ENCODE results near the gene GPR161. TPM values are rescaled to one million over a fixed set of nuclear protein-coding genes. Genes with fewer than 3 reads are reported as not detected.
"Not testable (repeated sequence)": the region's sequence is repeated elsewhere in the genome, so short reads cannot be mapped to it uniquely, and the experiment has no call there.

The GPR161 gene, protein sequence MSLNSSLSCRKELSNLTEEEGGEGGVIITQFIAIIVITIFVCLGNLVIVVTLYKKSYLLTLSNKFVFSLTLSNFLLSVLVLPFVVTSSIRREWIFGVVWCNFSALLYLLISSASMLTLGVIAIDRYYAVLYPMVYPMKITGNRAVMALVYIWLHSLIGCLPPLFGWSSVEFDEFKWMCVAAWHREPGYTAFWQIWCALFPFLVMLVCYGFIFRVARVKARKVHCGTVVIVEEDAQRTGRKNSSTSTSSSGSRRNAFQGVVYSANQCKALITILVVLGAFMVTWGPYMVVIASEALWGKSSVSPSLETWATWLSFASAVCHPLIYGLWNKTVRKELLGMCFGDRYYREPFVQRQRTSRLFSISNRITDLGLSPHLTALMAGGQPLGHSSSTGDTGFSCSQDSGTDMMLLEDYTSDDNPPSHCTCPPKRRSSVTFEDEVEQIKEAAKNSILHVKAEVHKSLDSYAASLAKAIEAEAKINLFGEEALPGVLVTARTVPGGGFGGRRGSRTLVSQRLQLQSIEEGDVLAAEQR
- under 1 TPM; 0.05 to 0.42 TPM for total RNA-seq

DNA sequence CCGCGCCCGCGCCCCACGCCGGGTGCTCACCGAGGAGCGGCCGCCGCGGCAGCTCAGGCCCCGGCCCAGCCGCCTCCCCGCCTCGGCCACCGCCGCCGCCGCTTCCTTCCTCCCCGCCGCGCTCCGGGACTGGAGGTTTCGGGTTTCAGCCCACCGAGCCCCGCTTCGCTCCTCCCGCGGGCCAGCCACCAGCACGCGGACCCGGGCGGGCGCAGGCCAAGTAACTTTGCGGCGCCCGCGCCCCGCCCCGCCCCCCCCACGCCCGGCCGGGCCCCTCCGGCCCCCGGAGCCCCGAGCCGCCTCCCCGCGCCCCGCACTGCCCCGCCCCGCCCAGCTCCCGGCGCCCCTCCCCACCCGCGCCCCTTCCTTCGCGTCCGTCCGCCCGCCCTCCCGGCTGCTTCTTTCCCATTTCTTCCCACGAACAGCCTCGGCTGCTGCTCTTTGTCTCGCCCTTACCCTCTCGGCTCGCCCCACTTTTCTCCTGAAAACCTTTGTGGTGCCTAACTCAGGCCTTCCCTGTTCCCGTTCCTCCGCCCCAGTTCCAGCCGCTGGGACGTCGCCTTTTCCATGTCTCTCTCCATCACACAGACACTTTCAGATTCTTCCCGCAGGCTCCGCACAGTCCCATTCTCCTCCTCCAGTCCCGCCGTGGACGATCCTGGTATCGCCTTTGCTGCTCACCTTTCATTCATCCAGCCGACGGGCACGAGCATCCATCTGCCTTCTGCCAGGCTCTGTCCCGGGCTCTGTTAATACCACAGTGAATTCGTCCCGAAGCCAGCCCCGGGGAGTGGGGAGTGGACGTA is at the start of gene GPR161:
TSS of gene GPR161 (minus strand) at position 222 of the 806 bp plus-strand sequence. CDS start 32,080 bp downstream, outside the sequence.
- H3K9me3 Mint-ChIP-seq, result no peaks in the 10 kb centered on the region
- H3K4me3 Mint-ChIP-seq, result peak within 1 kb of the TSS; percentile 92
- peaks cover 11 to 12% of the 10 kb centered on the region in 2 donors for H3K4me1 Mint-ChIP-seq (ENCODE audit: low read depth in 2 of 2)
- peak; percentile 74 to 78 for ATAC-seq
- peaks cover 30 to 37% of the 10 kb centered on the region in 2 donors for H3K27me3 Mint-ChIP-seq
- DNase-seq (ENCODE audit: low spot score), result peak; percentile 63
- no peaks in the 10 kb centered on the region for H3K36me3 Mint-ChIP-seq
- peak within 1 kb of the TSS in 1 of 2 donors; percentile 13 for H3K27ac Mint-ChIP-seq

DNA sequence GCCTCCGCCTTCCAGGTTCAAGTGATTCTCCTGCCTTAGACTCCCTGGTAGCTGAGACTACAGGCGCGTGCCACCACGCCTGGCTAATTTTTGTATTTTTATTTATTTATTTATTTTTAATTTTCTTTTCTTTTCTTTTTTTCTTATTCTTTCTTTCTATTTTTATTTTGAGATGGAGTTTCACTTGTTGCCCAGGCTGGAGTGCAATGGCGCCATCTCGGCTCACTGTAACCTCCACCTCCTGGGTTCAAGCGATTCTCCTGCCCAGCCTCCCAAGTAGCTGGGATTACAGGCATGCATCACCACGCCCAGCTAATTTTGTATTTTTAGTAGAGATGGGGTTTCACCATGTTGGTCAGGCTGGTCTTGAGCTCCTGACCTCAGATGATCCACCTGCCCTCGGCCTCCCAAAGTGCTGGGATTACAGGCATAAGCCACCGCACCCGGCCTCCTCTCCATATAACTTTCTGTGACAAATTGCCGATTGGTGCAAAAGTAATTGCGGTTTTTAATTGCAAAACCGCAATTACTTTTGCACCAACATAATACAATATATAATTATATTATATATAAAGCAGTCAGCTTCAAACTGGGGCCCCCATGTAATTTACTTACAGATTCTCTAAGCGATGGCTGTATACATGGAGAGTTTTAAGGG is 44.5 kb upstream of the GPR161 start:
- ATAC-seq; H3K36me3 Mint-ChIP-seq; H3K9me3 Mint-ChIP-seq; H3K27ac Mint-ChIP-seq; H3K4me1 Mint-ChIP-seq (ENCODE audit: low read depth in 2 of 2); DNase-seq (ENCODE audit: low spot score); H3K27me3 Mint-ChIP-seq: not testable (repeated sequence)
- H3K4me3 Mint-ChIP-seq, result peak overlapping the region; percentile 36

DNA sequence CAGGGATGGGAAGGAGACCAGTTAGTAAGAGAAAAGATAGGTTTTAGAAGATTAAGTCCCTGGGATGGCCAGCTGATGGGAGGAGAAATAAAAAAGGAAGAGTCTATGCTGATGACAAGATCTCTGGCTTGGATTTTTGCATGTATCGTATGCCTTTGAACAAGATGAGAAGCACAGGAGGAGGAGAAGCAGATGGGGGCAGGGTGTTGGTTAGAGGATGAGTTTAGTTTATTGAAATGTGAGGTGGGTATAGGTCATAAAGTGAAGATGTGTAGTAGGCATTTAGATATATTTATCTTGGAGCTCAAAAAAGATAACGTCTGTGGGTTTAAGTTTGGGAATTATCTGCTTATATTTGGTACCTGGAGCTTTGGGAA is 43.4 kb upstream of the GPR161 start:
- DNase-seq (ENCODE audit: low spot score), result no peak
- Mint-ChIP-seq H3K4me3 (no peak overlapping the region), H3K9me3 (no peaks in the 10 kb centered on the region), H3K27me3 (peaks cover 0 to 3% of the 10 kb centered on the region in 2 donors), H3K36me3 (no peaks in the 10 kb centered on the region), H3K27ac (no peak overlapping the region), H3K4me1 (ENCODE audit: low read depth in 2 of 2) (peaks cover 0 to 5% of the 10 kb centered on the region in 2 donors)
- ATAC-seq, result no peak

DNA sequence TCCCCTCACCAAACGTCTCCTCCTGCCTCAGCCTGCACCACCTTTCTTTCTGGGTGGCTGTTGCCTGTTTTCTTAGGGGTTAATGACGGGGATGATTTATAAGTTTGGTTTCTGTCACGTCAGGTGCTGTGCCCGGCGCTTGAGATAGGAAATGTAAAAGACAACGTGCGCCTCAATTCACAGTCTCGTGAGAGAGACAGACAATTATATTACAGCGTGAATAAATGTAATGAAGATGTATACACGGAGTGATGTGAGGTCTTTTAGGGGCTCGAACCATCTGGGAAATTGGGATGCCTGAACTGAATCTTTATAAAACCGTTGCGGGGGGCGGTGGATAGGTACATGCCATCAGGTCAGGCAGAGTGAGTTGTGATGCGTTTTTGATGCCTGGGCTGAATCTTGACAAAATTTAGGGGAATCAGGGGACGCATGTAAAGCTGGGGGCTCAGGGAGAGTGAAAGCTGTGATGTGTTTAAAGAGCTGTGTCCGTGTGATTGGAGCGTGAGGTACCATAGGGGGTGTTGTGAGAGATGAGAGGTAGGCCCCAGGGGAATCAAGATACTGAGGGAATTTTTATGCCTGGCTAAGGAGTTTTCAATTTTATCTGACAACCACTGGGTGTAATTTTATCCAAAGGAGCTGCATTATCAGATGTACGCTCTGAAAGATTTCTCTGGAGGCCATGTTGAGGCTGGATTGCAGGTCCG is 42.9 kb upstream of the GPR161 start:
- no peak for DNase-seq (ENCODE audit: low spot score)
- ATAC-seq, result no peak
- Mint-ChIP-seq H3K4me3 (no peak overlapping the region), H3K27ac (no peak overlapping the region), H3K27me3 (peaks cover 0 to 7% of the 10 kb centered on the region in 2 donors), H3K36me3 (no peaks in the 10 kb centered on the region), H3K4me1 (ENCODE audit: low read depth in 2 of 2) (peaks cover 0 to 5% of the 10 kb centered on the region in 2 donors), H3K9me3 (no peaks in the 10 kb centered on the region)

DNA sequence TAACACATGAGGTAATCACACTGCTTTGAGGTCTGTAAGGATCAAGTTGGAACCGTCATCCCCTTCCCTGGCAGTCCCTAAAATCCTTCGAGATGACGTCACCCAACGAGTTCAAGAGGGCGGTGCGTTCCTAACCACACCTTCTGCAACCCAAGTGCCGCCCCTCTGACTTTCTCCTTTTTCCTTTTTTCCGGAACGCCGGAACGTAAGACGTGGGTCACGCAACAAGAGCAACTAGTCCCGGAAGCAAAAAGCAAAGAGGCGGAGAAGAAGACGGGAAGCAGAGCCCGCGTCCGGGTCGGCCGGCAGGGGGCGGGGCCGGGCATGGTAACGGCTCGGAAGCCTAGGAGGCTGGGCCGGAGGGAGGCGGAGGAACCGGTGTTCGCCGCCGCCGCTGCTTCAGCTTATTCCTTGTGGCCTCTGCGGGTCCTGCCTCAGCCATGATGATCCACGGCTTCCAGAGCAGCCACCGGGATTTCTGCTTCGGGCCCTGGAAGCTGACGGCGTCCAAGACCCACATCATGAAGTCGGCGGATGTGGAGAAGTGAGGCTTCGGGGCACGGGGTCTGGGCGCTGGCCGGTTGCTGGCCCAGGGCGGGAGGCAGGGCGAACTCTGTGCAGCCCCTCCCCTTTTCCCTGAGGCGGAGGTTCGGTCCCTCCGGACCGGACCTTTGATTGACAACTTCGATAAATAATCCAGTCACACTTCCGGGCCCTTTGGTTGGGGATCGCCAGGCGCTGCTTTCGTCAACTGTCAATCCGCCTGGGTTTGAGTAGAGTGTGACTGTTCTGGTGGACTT is 42.1 kb upstream of the GPR161 start, which contains the start of gene TIPRL:
TSS of gene TIPRL (plus strand) at position 325 of the 800 bp plus-strand sequence. CDS start at position 441, 116 bp downstream.
- Mint-ChIP-seq H3K27me3 (peaks cover 2 to 9% of the 10 kb centered on the region in 2 donors), H3K9me3 (no peaks in the 10 kb centered on the region), H3K4me1 (ENCODE audit: low read depth in 2 of 2) (peaks cover 0 to 2% of the 10 kb centered on the region in 2 donors), H3K4me3 (no peak within 1 kb of the TSS), H3K36me3 (no peaks in the 10 kb centered on the region), H3K27ac (no peak within 1 kb of the TSS)
- peak; percentile 93 to 95 for ATAC-seq
- peak; percentile 98 for DNase-seq (ENCODE audit: low spot score)

GRCh38 chr1:168178227-168178637 is 41.5 kb upstream of the GPR161 start:
- Mint-ChIP-seq H3K4me1 (ENCODE audit: low read depth in 2 of 2) (no peaks in the 10 kb centered on the region), H3K4me3 (no peak overlapping the region), H3K27ac (no peak overlapping the region), H3K36me3 (no peaks in the 10 kb centered on the region), H3K9me3 (no peaks in the 10 kb centered on the region), H3K27me3 (peaks cover 7 to 12% of the 10 kb centered on the region in 2 donors)
- no peak for DNase-seq (ENCODE audit: low spot score)
- no peak for ATAC-seq

- H3K4me3 Mint-ChIP-seq, result no peak overlapping the region
- H3K9me3 Mint-ChIP-seq, result no peaks in the 10 kb centered on the region
- ATAC-seq (no peak), DNase-seq (ENCODE audit: low spot score) (no peak)
- no peaks in the 10 kb centered on the region for H3K4me1 Mint-ChIP-seq (ENCODE audit: low read depth in 2 of 2)
- H3K27ac Mint-ChIP-seq, result no peak overlapping the region
- H3K27me3 Mint-ChIP-seq, result peaks cover 12 to 14% of the 10 kb centered on the region in 2 donors
- H3K36me3 Mint-ChIP-seq, result no peaks in the 10 kb centered on the region
These were observed 35.7 kb upstream of the GPR161 start for GRCh38 chr1:168172250-168172915.

- DNase-seq (ENCODE audit: low spot score), result no peak
- Mint-ChIP-seq H3K9me3 (no peaks in the 10 kb centered on the region), H3K27me3 (peaks cover 12 to 14% of the 10 kb centered on the region in 2 donors), H3K4me3 (no peak overlapping the region), H3K36me3 (no peaks in the 10 kb centered on the region), H3K27ac (no peak overlapping the region), H3K4me1 (ENCODE audit: low read depth in 2 of 2) (no peaks in the 10 kb centered on the region)
- ATAC-seq, result no peak
These were observed 34.1 kb upstream of the GPR161 start for GRCh38 chr1:168170564-168171508.

GRCh38 chr1:168167806-168168205 is 31.1 kb upstream of the GPR161 start:
- DNase-seq (ENCODE audit: low spot score) (no peak), ATAC-seq (no peak)
- H3K9me3 Mint-ChIP-seq, result no peaks in the 10 kb centered on the region
- H3K4me3 Mint-ChIP-seq, result no peak overlapping the region
- no peaks in the 10 kb centered on the region for H3K4me1 Mint-ChIP-seq (ENCODE audit: low read depth in 2 of 2)
- no peak overlapping the region for H3K27ac Mint-ChIP-seq
- peaks cover 6 to 12% of the 10 kb centered on the region in 2 donors for H3K27me3 Mint-ChIP-seq
- H3K36me3 Mint-ChIP-seq, result no peaks in the 10 kb centered on the region

DNA sequence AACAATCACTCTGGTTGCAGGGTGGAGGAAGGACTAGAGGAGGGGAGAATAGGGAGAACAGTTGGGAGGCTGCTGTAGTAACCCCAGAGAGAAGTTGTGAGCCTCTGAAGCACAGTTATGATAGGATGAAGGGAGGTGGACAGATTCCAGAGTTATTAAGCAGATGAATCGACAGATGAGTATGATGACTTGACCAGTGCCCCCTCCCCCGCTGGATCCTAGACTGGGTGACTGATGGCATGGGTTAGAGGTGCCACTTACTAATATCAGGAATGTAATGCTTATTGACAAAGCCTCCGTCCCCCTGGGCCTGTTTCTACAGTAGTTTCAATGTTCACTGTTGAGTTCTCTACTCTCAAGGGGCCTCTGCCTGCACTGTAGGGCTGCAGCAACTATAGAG is 28.0 kb upstream of the GPR161 start:
- peaks cover 20 to 26% of the 10 kb centered on the region in 2 donors for H3K27me3 Mint-ChIP-seq
- H3K27ac Mint-ChIP-seq, result no peak overlapping the region
- peaks cover 8% of the 10 kb centered on the region for H3K9me3 Mint-ChIP-seq
- no peak overlapping the region for H3K4me3 Mint-ChIP-seq
- ATAC-seq, result no peak
- H3K36me3 Mint-ChIP-seq, result peaks cover 10% of the 10 kb centered on the region
- DNase-seq (ENCODE audit: low spot score), result no peak
- H3K4me1 Mint-ChIP-seq (ENCODE audit: low read depth in 2 of 2), result no peaks in the 10 kb centered on the region

- H3K4me3 Mint-ChIP-seq, result no peak overlapping the region
- H3K9me3 Mint-ChIP-seq, result peaks cover 14% of the 10 kb centered on the region
- no peaks in the 10 kb centered on the region for H3K4me1 Mint-ChIP-seq (ENCODE audit: low read depth in 2 of 2)
- ATAC-seq, result no peak
- peaks cover 25 to 37% of the 10 kb centered on the region in 2 donors for H3K27me3 Mint-ChIP-seq
- no peak overlapping the region for H3K27ac Mint-ChIP-seq
- H3K36me3 Mint-ChIP-seq, result peaks cover 21% of the 10 kb centered on the region
- DNase-seq (ENCODE audit: low spot score), result no peak
These were observed 26.9 kb upstream of the GPR161 start for GRCh38 chr1:168163670-168164069.

Data from natural killer cell treated with Interleukin-12 subunit alpha and Interleukin-12 subunit beta and Interleukin-15 and Interleukin-18, amount 100 ng/mL, for 72 hours (primary cell).